IgD-negative memory B cell (primary cell): Measurements from ENCODE around the gene HPSE. TPM values are rescaled to one million over a fixed set of nuclear protein-coding genes. Genes with fewer than 3 reads are reported as not detected.

Experiments used
- H3K27ac Mint-ChIP-seq, 3 donors: one replicate each; pipeline ENCODE4 v1.8.0; 2020 to 2022; ENCODE audit warnings: mild to moderate bottlenecking in 3 of 3, mixed read lengths in 3 of 3, moderate library complexity in 1 of 3
- H3K27me3 Mint-ChIP-seq: one replicate; pipeline ENCODE4 v1.8.0; 2021; ENCODE audit warnings: mixed read lengths
- H3K36me3 Mint-ChIP-seq: one replicate; pipeline ENCODE4 v1.8.0; 2020; ENCODE audit warnings: mild to moderate bottlenecking, mixed read lengths
- H3K4me1 Mint-ChIP-seq, 3 donors: one replicate each; pipeline ENCODE4 v1.8.0; 2020 to 2022; ENCODE audit warnings: mixed read lengths in 3 of 3, mild to moderate bottlenecking in 1 of 3
- H3K4me3 Mint-ChIP-seq, 4 donors: one replicate each; pipeline ENCODE4 v1.8.0; 2020 to 2022; ENCODE audit warnings: mild to moderate bottlenecking in 4 of 4, mixed read lengths in 4 of 4, moderate library complexity in 3 of 4
- H3K9me3 Mint-ChIP-seq, 3 donors: one replicate each; pipeline ENCODE4 v1.8.0; 2020 to 2021; ENCODE audit warnings: mixed read lengths in 3 of 3, mild to moderate bottlenecking in 1 of 3
- polyA plus RNA-seq: library from polyadenylated mRNA; unstranded; fragments of 300-500 nt; fragmentation: Illumina TruSeq; gene quantifications from one replicate; pipeline ENCODE4 v1.2.3, GENCODE V29; 2021

HPSE gene
- 0.54 TPM for polyA plus RNA-seq

DNA sequence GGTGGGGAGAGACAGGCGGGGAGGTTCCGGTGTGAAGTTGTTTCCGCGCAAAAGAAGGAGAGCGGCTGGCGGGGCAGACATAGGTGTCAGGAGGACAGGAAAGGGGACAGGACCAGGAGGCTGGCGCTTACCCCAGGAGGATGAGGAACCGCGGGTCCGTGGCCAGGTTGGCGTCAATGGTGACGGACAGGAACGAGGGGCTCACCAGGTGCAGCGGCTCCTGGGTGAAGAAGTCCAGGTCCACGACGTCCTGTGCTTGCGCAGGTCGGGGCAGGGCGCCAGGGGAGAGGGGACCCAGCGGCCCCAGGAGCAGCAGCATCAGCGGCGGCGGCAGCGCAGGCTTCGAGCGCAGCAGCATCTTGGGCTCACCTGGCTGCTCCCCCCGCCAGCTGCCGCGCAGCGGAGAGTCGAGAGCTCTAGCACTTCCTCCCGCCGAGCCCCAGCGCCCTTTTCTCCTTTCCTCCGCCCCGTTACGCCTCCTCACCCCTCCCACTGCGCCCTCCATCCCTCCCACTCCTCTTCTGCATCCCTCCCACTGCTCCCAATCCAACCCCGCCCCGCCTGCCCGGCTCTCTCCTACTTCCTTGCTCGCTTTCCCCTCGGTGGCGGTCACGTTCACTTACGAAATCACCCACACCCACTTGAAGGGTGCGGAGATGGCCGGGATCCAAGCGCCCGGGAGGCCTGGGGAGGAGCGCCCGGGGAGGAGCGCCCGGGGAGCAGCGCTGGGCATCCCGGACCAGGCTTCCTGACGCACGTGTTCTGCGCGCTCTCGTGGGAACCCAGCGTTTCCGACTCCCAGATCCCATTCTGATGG lies at the start of gene HPSE:
TSS of gene HPSE (minus strand) at position 424 of the 817 bp plus-strand sequence. CDS start at position 358, 66 bp downstream.
- peaks cover 3 to 10% (median 3%) of the 10 kb centered on the region in 3 donors for H3K9me3 Mint-ChIP-seq
- H3K4me3 Mint-ChIP-seq = peak within 1 kb of the TSS; percentile 83 to 98 (median 93)
- H3K27ac Mint-ChIP-seq = peak within 1 kb of the TSS in 1 of 3 donors; percentile 77
- peaks cover 7 to 11% (median 10%) of the 10 kb centered on the region in 3 donors for H3K4me1 Mint-ChIP-seq
- peaks cover 2% of the 10 kb centered on the region for H3K36me3 Mint-ChIP-seq
- H3K27me3 Mint-ChIP-seq = peaks cover 3% of the 10 kb centered on the region

DNA sequence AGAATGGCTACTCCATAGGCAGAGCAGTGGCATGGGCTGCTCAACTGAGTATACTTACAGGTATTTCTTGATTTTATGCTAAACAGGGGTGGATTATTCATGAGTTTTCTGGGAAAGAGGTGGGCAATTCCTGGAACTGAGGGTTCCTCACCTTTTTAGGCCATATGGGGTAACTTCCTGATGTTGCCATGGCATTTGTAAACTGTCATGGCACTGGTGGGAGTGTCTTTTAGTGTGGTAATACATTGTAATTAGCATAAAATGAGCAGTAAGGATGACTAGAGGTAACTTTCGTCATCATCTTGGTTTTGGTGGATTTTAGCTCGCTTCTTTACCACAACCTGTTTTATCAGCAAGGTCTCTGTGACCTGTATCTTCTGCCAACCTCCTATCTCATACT lies 48.2 kb upstream of the HPSE start:
- no peaks in the 10 kb centered on the region for H3K27me3 Mint-ChIP-seq

GRCh38 chr4:83381173-83381572 lies 46.5 kb upstream of the HPSE start:
- Mint-ChIP-seq H3K36me3 (peaks cover 1% of the 10 kb centered on the region), H3K27ac (no peak overlapping the region), H3K9me3 (peaks cover 9 to 24% (median 13%) of the 10 kb centered on the region in 3 donors), H3K27me3 (no peaks in the 10 kb centered on the region), H3K4me3 (no peak overlapping the region), H3K4me1 (no peaks in the 10 kb centered on the region)

More for the DNA sequence above, 48.2 kb upstream of the HPSE start:
- Mint-ChIP-seq H3K9me3 (peaks cover 6 to 12% (median 10%) of the 10 kb centered on the region in 3 donors), H3K36me3 (peaks cover 1% of the 10 kb centered on the region), H3K4me1 (peaks cover 7 to 10% (median 9%) of the 10 kb centered on the region in 3 donors), H3K4me3 (no peak overlapping the region), H3K27ac (no peak overlapping the region)

DNA sequence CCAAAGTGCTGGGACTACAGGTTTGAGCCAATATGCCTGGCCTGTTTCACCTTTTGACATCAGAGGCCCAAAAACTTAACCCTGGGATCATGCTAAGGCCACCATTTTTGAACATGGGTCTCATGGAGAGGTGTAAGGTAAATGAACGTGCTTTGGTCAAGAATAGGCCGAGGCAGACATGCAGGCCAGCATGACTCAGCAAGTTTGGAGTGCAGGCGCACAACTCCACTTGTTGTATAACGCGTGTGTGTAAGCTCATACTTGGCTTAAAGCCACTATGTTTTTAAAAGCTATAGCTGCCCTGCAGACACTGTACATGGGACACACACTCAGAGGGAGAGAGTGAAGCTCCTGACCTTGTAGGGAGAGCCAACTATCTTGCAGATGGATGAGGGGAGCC lies 43.8 kb upstream of the HPSE start:
- Mint-ChIP-seq H3K27me3 (peaks cover 2% of the 10 kb centered on the region), H3K36me3 (peaks cover 1% of the 10 kb centered on the region), H3K27ac (peak overlapping the region in 1 of 3 donors; percentile 83), H3K4me1 (no peaks in the 10 kb centered on the region), H3K4me3 (no peak overlapping the region), H3K9me3 (peaks cover 7 to 30% (median 17%) of the 10 kb centered on the region in 3 donors)

DNA sequence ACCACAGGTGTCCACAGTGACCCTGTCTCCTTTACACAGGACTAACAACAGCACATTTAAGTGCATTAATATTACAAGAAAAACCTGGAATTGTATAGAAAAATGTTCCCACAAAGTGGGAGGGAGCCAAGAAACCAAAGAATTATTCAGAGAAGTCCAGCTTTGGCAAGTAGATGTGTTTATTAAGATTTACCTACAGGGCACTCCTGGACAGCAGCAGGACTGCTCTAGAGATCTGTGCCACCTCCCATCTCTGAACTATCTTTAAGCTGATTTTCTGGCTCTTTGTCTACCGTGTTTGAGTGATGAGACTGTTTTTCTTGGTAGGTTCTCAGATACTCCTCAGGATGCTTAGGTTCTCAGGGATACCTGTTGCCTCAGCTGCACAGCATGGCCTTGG lies 38.3 kb upstream of the HPSE start:
- H3K9me3 Mint-ChIP-seq = peaks cover 4 to 19% (median 10%) of the 10 kb centered on the region in 3 donors
- H3K27ac Mint-ChIP-seq = no peak overlapping the region
- peaks cover 2% of the 10 kb centered on the region for H3K27me3 Mint-ChIP-seq
- peaks cover 0 to 3% (median 0%) of the 10 kb centered on the region in 3 donors for H3K4me1 Mint-ChIP-seq
- no peak overlapping the region for H3K4me3 Mint-ChIP-seq
- no peaks in the 10 kb centered on the region for H3K36me3 Mint-ChIP-seq

DNA sequence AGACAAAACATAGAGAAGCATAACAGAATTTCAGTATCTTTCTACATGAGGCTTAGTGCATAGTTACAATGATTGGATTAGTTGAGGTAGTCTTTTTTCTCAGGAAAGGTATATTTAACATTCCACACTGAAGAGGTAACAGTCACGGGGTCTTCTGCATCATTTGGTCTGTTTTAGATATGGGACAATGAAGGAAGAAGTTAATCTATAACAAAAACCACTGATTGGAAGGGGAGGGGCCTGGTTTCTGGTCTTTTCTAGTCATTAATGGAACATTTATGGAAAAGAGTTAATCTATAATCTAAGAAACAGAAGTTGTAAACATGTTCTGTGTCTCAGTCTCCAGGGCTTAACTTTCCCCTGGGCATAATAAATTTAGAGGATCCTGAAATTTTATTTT lies 37.3 kb upstream of the HPSE start:
- peaks cover 0 to 3% (median 0%) of the 10 kb centered on the region in 3 donors for H3K4me1 Mint-ChIP-seq
- H3K9me3 Mint-ChIP-seq = peaks cover 3 to 9% (median 5%) of the 10 kb centered on the region in 3 donors
- no peak overlapping the region for H3K4me3 Mint-ChIP-seq
- H3K36me3 Mint-ChIP-seq = no peaks in the 10 kb centered on the region
- peaks cover 2% of the 10 kb centered on the region for H3K27me3 Mint-ChIP-seq
- H3K27ac Mint-ChIP-seq = no peak overlapping the region

GRCh38 chr4:83371235-83371634 lies 36.6 kb upstream of the HPSE start:
- H3K4me3 Mint-ChIP-seq = no peak overlapping the region
- H3K9me3 Mint-ChIP-seq = peaks cover 2 to 6% (median 5%) of the 10 kb centered on the region in 3 donors
- H3K27ac Mint-ChIP-seq = peak overlapping the region in 1 of 3 donors; percentile 1
- H3K4me1 Mint-ChIP-seq = peaks cover 0 to 3% (median 0%) of the 10 kb centered on the region in 3 donors
- no peaks in the 10 kb centered on the region for H3K36me3 Mint-ChIP-seq
- H3K27me3 Mint-ChIP-seq = peaks cover 2% of the 10 kb centered on the region

- H3K9me3 Mint-ChIP-seq = peaks cover 0 to 2% (median 0%) of the 10 kb centered on the region in 3 donors
- no peak overlapping the region for H3K4me3 Mint-ChIP-seq
- H3K36me3 Mint-ChIP-seq = no peaks in the 10 kb centered on the region
- peak overlapping the region in 1 of 3 donors; percentile 1 for H3K27ac Mint-ChIP-seq
- peaks cover 0 to 3% (median 0%) of the 10 kb centered on the region in 3 donors for H3K4me1 Mint-ChIP-seq
- no peaks in the 10 kb centered on the region for H3K27me3 Mint-ChIP-seq
Measured at GRCh38 chr4:83370640-83370906, 35.9 kb upstream of the HPSE start.

DNA sequence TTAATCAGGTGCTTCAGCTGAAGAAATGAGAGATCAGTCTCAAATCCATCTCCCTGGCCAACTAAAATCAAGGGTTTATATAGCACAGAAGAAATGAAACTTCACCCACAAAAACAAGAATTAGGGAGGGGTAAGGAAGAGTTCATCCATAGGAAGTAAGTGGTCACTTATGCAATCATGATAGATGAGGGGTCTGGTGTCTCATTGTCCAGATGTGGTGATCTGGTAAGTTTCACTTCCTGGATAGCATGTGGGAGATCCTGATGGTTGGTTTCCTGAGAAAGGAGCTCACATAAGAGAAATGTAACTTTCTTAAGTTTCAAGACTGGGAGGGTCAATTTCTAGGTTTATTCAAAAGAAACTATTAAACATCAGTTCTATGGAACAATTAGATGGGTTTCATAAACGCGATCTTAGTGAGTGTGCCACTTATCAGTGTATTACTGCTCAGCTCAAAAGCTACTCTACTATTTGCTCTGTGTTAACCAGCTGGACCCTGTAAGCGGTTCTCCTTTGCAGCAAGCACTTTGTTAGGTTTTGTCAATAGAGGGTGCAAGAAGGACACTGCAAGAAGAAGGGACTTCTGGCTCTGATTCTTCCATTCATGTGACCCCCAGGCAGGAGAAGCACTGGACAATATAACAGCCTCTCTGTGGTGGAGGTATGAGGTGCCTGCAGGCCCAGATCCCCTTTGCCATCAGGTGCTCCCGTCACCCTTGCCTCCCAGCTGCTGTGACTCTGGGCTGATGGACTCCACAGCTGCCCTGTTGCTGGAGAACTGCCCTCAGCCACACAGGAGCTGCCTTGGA lies 35.4 kb upstream of the HPSE start:
- H3K27ac Mint-ChIP-seq = peak overlapping the region in 1 of 3 donors; percentile 1
- H3K9me3 Mint-ChIP-seq = peaks cover 0 to 2% (median 0%) of the 10 kb centered on the region in 3 donors
- no peaks in the 10 kb centered on the region for H3K27me3 Mint-ChIP-seq
- peaks cover 0 to 3% (median 0%) of the 10 kb centered on the region in 3 donors for H3K4me1 Mint-ChIP-seq
- H3K36me3 Mint-ChIP-seq = no peaks in the 10 kb centered on the region
- no peak overlapping the region for H3K4me3 Mint-ChIP-seq

DNA sequence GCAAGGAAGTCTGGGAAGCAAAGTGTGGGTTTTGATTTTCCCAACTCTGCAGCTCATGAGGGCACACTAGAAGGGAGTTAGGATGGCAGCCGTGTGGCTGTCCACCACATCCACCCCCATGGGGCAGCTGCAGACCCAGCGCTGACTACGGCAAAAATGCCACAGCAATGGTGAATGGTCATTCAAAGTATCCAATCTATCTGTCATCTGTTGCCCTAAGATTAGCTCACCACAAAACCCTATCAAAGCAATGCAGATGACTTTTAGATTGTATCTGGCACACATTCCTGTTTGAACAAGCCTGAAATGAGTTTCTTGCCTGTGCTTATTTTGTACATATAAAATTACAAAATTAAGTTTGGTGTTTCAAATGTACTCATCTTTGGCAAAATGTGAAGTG lies 29.7 kb upstream of the HPSE start:
- peaks cover 0 to 3% (median 2%) of the 10 kb centered on the region in 3 donors for H3K4me1 Mint-ChIP-seq
- H3K36me3 Mint-ChIP-seq = no peaks in the 10 kb centered on the region
- no peak overlapping the region for H3K27ac Mint-ChIP-seq
- H3K9me3 Mint-ChIP-seq = no peaks in the 10 kb centered on the region
- H3K4me3 Mint-ChIP-seq = no peak overlapping the region
- no peaks in the 10 kb centered on the region for H3K27me3 Mint-ChIP-seq

- no peaks in the 10 kb centered on the region for H3K27me3 Mint-ChIP-seq
- H3K4me3 Mint-ChIP-seq = no peak overlapping the region
- no peak overlapping the region for H3K27ac Mint-ChIP-seq
- H3K9me3 Mint-ChIP-seq = no peaks in the 10 kb centered on the region
- H3K4me1 Mint-ChIP-seq = peaks cover 0 to 3% (median 2%) of the 10 kb centered on the region in 3 donors
- no peaks in the 10 kb centered on the region for H3K36me3 Mint-ChIP-seq
Measured at GRCh38 chr4:83362492-83363329, 28.1 kb upstream of the HPSE start.

- H3K27ac Mint-ChIP-seq = no peak overlapping the region
- H3K36me3 Mint-ChIP-seq = no peaks in the 10 kb centered on the region
- H3K9me3 Mint-ChIP-seq = no peaks in the 10 kb centered on the region
- H3K27me3 Mint-ChIP-seq = no peaks in the 10 kb centered on the region
- H3K4me3 Mint-ChIP-seq = no peak overlapping the region
- peaks cover 0 to 3% (median 2%) of the 10 kb centered on the region in 3 donors for H3K4me1 Mint-ChIP-seq
Measured at GRCh38 chr4:83361416-83362103, 26.9 kb upstream of the HPSE start.

DNA sequence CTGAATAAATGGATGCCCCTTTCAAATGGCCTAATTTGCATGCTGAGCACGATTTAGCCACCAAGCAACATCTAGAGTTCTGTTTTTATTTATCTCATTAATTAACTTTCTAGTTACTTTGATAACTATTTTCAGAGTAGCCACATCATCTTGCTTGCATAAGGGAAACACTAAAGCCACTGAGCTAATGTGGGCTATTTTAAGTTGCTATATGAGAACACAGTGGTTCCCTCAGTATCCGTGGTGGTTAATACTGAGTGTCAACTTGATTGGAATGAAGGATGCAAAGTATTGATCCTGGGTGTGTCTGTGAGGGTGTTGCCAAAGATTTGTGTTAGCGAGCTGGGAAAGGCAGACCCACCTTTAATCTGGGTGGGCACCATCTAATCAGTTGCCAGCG lies 25.4 kb upstream of the HPSE start:
- peaks cover 0 to 3% (median 2%) of the 10 kb centered on the region in 3 donors for H3K4me1 Mint-ChIP-seq
- H3K27me3 Mint-ChIP-seq = no peaks in the 10 kb centered on the region

GRCh38 chr4:83358410-83358809 lies 23.8 kb upstream of the HPSE start:
- Mint-ChIP-seq H3K27ac (no peak overlapping the region), H3K4me1 (peaks cover 0 to 3% (median 2%) of the 10 kb centered on the region in 3 donors), H3K4me3 (no peak overlapping the region), H3K9me3 (peaks cover 0 to 3% (median 0%) of the 10 kb centered on the region in 3 donors), H3K27me3 (no peaks in the 10 kb centered on the region), H3K36me3 (peaks cover 1% of the 10 kb centered on the region)

More for the DNA sequence above, 25.4 kb upstream of the HPSE start:
- Mint-ChIP-seq H3K4me3 (no peak overlapping the region), H3K36me3 (no peaks in the 10 kb centered on the region), H3K9me3 (no peaks in the 10 kb centered on the region), H3K27ac (no peak overlapping the region)
